Neuronal stem cell (in vitro differentiated cells): ENCODE measurements around the gene C11orf97.

Experiments used
- DNase-seq: peaks from one replicate; pipeline ENCODE4 v3.0.0-alpha.2; 2013; ENCODE audit warnings: low spot score
- H2AFZ ChIP-seq: one replicate; pipeline ENCODE4 v1.6.1; 2013; ENCODE audit warnings: mild to moderate bottlenecking, low read length, inconsistent platforms
- H2AK5ac ChIP-seq: 2 replicates; pipeline ENCODE4 v1.6.1; 2013; ENCODE audit warnings: low read depth, mild to moderate bottlenecking, inconsistent platforms, low read length, moderate library complexity, mixed read lengths
- H2BK120ac ChIP-seq: 2 replicates; pipeline ENCODE4 v1.6.1; 2013; ENCODE audit warnings: low read depth, mild to moderate bottlenecking, inconsistent platforms, low read length, moderate library complexity, mixed read lengths
- H2BK12ac ChIP-seq: one replicate; pipeline ENCODE4 v1.6.1; 2013; ENCODE audit warnings: low read length, inconsistent platforms
- H2BK15ac ChIP-seq: 2 replicates; pipeline ENCODE4 v1.6.1; 2013; ENCODE audit warnings: mild to moderate bottlenecking, low read length, inconsistent platforms, mixed read lengths
- H2BK5ac ChIP-seq: one replicate; pipeline ENCODE4 v1.6.1; 2013; ENCODE audit warnings: inconsistent platforms, mild to moderate bottlenecking, low read length, moderate library complexity
- H3K14ac ChIP-seq: one replicate; pipeline ENCODE4 v1.6.1; 2013; ENCODE audit warnings: low read length, inconsistent platforms
- H3K18ac ChIP-seq: 2 replicates; pipeline ENCODE4 v1.6.1; 2013; ENCODE audit warnings: low read length, inconsistent platforms
- H3K23ac ChIP-seq: 2 replicates; pipeline ENCODE4 v1.6.1; 2013; ENCODE audit warnings: low read depth, mild to moderate bottlenecking, mixed read lengths, low read length, inconsistent platforms; ENCODE audit not compliant: poor library complexity
- H3K27ac ChIP-seq: replicated peaks from 3 replicates; pipeline ENCODE4 v1.5.1; 2013; ENCODE audit warnings: low read length, inconsistent platforms
- H3K27me3 ChIP-seq, 3 experiments: 2 replicates each; pipeline ENCODE4 v1.6.1; 2013; ENCODE audit warnings: low read length in 3 of 3, mild to moderate bottlenecking in 2 of 3, inconsistent platforms in 1 of 3, low read depth in 1 of 3, mixed read lengths in 1 of 3, moderate library complexity in 1 of 3; ENCODE audit not compliant: control insufficient read depth in 3 of 3, insufficient read depth in 3 of 3
- H3K36me3 ChIP-seq, 2 donors: replicated peaks in 1 of 2; 2 replicates each; pipeline ENCODE4 v1.6.1; 2013; ENCODE audit warnings: low read length in 2 of 2; ENCODE audit not compliant: control insufficient read depth in 2 of 2, insufficient read depth in 2 of 2
- H3K4ac ChIP-seq: 2 replicates; pipeline ENCODE4 v1.6.1; 2013; ENCODE audit warnings: inconsistent platforms, mild to moderate bottlenecking, low read length, moderate library complexity
- H3K4me1 ChIP-seq, 2 donors: 1 replicate in 1 of 2; 2 replicates in 1 of 2; pipeline ENCODE4 v1.6.1; 2013; ENCODE audit warnings: low read length in 2 of 2, low read depth in 1 of 2; ENCODE audit not compliant: control insufficient read depth in 2 of 2, insufficient read depth in 1 of 2
- H3K4me2 ChIP-seq: one replicate; pipeline ENCODE4 v1.6.1; 2013; ENCODE audit warnings: mild to moderate bottlenecking, low read length, inconsistent platforms; ENCODE audit not compliant: insufficient read depth, poor library complexity, severe bottlenecking
- H3K4me3 ChIP-seq, 2 donors: 2 replicates each; pipeline ENCODE4 v1.5.1; 2013; ENCODE audit warnings: low read length in 2 of 2, mild to moderate bottlenecking in 2 of 2, inconsistent platforms in 1 of 2, moderate library complexity in 1 of 2
- H3K79me1 ChIP-seq: one replicate; pipeline ENCODE4 v1.6.1; 2013; ENCODE audit warnings: low read depth, mild to moderate bottlenecking, inconsistent platforms, low read length, moderate library complexity
- H3K9ac ChIP-seq: one replicate; pipeline ENCODE4 v1.6.1; 2013; ENCODE audit warnings: mild to moderate bottlenecking, low read depth, low read length, inconsistent platforms; ENCODE audit not compliant: poor library complexity
- H3K9me3 ChIP-seq, 2 donors: replicated peaks in 1 of 2; 2 replicates each; pipeline versions ENCODE3 to v1.6.1; 2013; ENCODE audit warnings: low read length in 2 of 2, mild to moderate bottlenecking in 2 of 2, inconsistent platforms in 1 of 2, low read depth in 1 of 2, mixed read lengths in 1 of 2, moderate library complexity in 1 of 2; ENCODE audit not compliant: control insufficient read depth in 2 of 2, insufficient read depth in 1 of 2
- H4K8ac ChIP-seq: one replicate; pipeline ENCODE4 v1.6.1; 2013; ENCODE audit warnings: low read depth, mild to moderate bottlenecking, inconsistent platforms, low read length, moderate library complexity
- H4K91ac ChIP-seq: one replicate; pipeline ENCODE4 v1.6.1; 2013; ENCODE audit warnings: low read length, low read depth, mild to moderate bottlenecking, inconsistent platforms; ENCODE audit not compliant: poor library complexity
- WGBS, 2 donors: extraction: QIAGEN DNeasy Blood & Tissue Kit; methylation state at CpG; one replicate each; pipeline ENCODE4 v1.1.7; 2013; ENCODE audit warnings: missing lambda C conversion rate in 2 of 2, mixed read lengths in 1 of 2; ENCODE audit not compliant: insufficient read length in 2 of 2, insufficient replicate concordance in 1 of 2; ENCODE audit errors: extremely low coverage in 2 of 2; 5-methylcytosine and 5-hydroxymethylcytosine counted together

Gene C11orf97

GRCh38 chr11:94516725-94517124, 4.5 kb downstream of the C11orf97 start:
- no peak overlapping the region for H2AK5ac ChIP-seq
- H3K79me1 ChIP-seq: no peaks in the 10 kb centered on the region
- WGBS, 2 donors: no CpG with 5 or more reads among the region's 1 CpG
- H4K8ac ChIP-seq: no peak overlapping the region
- DNase-seq: no peak
- H2AFZ ChIP-seq: no peak overlapping the region
- no peak overlapping the region for H3K18ac ChIP-seq
- H3K36me3 ChIP-seq: no peaks in the 10 kb centered on the region
- H3K4ac ChIP-seq: no peak overlapping the region
- H3K27me3 ChIP-seq: peaks cover 0 to 46% (median 8%) of the 10 kb centered on the region in 3 experiments
- H4K91ac ChIP-seq: no peak overlapping the region
- H3K14ac ChIP-seq: no peak overlapping the region
- H3K9ac ChIP-seq: no peak overlapping the region
- peaks cover 2 to 3% of the 10 kb centered on the region in 2 donors for H3K4me1 ChIP-seq
- no peak overlapping the region for H2BK5ac ChIP-seq
- H3K4me3 ChIP-seq: no peak overlapping the region
- H3K9me3 ChIP-seq: no peaks in the 10 kb centered on the region
- H3K27ac ChIP-seq: no peak overlapping the region
- H3K23ac ChIP-seq: no peak overlapping the region
- no peak overlapping the region for H3K4me2 ChIP-seq
- no peak overlapping the region for H2BK12ac ChIP-seq
- H2BK15ac ChIP-seq: no peak overlapping the region
- no peak overlapping the region for H2BK120ac ChIP-seq

- no peak overlapping the region for H2BK15ac ChIP-seq
- WGBS, 2 donors: no CpG with 5 or more reads among the region's 4 CpGs
Observed at GRCh38 chr11:94518300-94518699, 6.0 kb downstream of the C11orf97 start.

GRCh38 chr11:94519478-94520084, 7.3 kb downstream of the C11orf97 start:
- no peak overlapping the region for H2BK15ac ChIP-seq
- H4K91ac ChIP-seq: no peak overlapping the region
- H3K4me3 ChIP-seq: no peak overlapping the region
- no peaks in the 10 kb centered on the region for H3K36me3 ChIP-seq
- no peak overlapping the region for H3K4me2 ChIP-seq
- peak; percentile 12 for DNase-seq
- no peak overlapping the region for H3K4ac ChIP-seq
- no peak overlapping the region for H2BK120ac ChIP-seq
- H2AFZ ChIP-seq: no peak overlapping the region
- no peak overlapping the region for H3K18ac ChIP-seq
- H2AK5ac ChIP-seq: no peak overlapping the region
- no peaks in the 10 kb centered on the region for H3K79me1 ChIP-seq
- no CpG with 5 or more reads among the region's 5 CpGs for WGBS, 2 donors
- H3K27me3 ChIP-seq: peaks cover 0 to 25% (median 0%) of the 10 kb centered on the region in 3 experiments
- H4K8ac ChIP-seq: no peak overlapping the region
- no peaks in the 10 kb centered on the region for H3K9me3 ChIP-seq
- H3K14ac ChIP-seq: no peak overlapping the region
- no peaks in the 10 kb centered on the region for H3K4me1 ChIP-seq
- H2BK5ac ChIP-seq: no peak overlapping the region
- no peak overlapping the region for H3K23ac ChIP-seq
- no peak overlapping the region for H3K9ac ChIP-seq
- H3K27ac ChIP-seq: no peak overlapping the region
- H2BK12ac ChIP-seq: no peak overlapping the region

More at GRCh38 chr11:94518300-94518699, 6.0 kb downstream of the C11orf97 start:
- Histone ChIP-seq H3K4ac (no peak overlapping the region), H2AFZ (no peak overlapping the region), H3K18ac (no peak overlapping the region), H3K27me3 (peaks cover 0 to 35% (median 2%) of the 10 kb centered on the region in 3 experiments), H4K91ac (no peak overlapping the region), H2BK120ac (no peak overlapping the region), H3K27ac (no peak overlapping the region), H2BK12ac (no peak overlapping the region), H3K36me3 (no peaks in the 10 kb centered on the region), H3K23ac (no peak overlapping the region), H3K9me3 (no peaks in the 10 kb centered on the region), H3K4me2 (no peak overlapping the region), H4K8ac (no peak overlapping the region), H3K79me1 (no peaks in the 10 kb centered on the region), H3K4me1 (no peaks in the 10 kb centered on the region), H2AK5ac (no peak overlapping the region), H3K14ac (no peak overlapping the region), H3K9ac (no peak overlapping the region), H2BK5ac (no peak overlapping the region), H3K4me3 (no peak overlapping the region)
- DNase-seq: no peak

- H3K4ac ChIP-seq: no peak overlapping the region
Observed at GRCh38 chr11:94521684-94522083, 9.4 kb downstream of the C11orf97 start.

More at GRCh38 chr11:94521684-94522083, 9.4 kb downstream of the C11orf97 start:
- no peak for DNase-seq
- Histone ChIP-seq H4K91ac (no peak overlapping the region), H2BK5ac (no peak overlapping the region), H3K79me1 (no peaks in the 10 kb centered on the region), H2BK120ac (no peak overlapping the region), H4K8ac (no peak overlapping the region), H3K4me1 (no peaks in the 10 kb centered on the region), H2AFZ (no peak overlapping the region), H3K23ac (no peak overlapping the region), H3K4me2 (no peak overlapping the region), H3K36me3 (no peaks in the 10 kb centered on the region), H2BK15ac (no peak overlapping the region), H3K27ac (no peak overlapping the region), H3K18ac (no peak overlapping the region), H3K9ac (no peak overlapping the region), H3K9me3 (no peaks in the 10 kb centered on the region), H3K4me3 (no peak overlapping the region), H3K14ac (no peak overlapping the region), H2BK12ac (no peak overlapping the region), H3K27me3 (peaks cover 0 to 17% (median 0%) of the 10 kb centered on the region in 3 experiments), H2AK5ac (no peak overlapping the region)
- WGBS, 2 donors: no CpG with 5 or more reads among the region's 5 CpGs
